Retina (tissue), 1 donor: Measurements from ENCODE around the gene USB1.
"Not testable (repeated sequence)": the region's sequence is repeated elsewhere in the genome, so short reads cannot be mapped to it uniquely, and the experiment has no call there.

ENCODE experiments used
- DNase-seq: peaks from one replicate; pipeline ENCODE4 v3.0.0-alpha.2; 2016

Gene USB1

DNA sequence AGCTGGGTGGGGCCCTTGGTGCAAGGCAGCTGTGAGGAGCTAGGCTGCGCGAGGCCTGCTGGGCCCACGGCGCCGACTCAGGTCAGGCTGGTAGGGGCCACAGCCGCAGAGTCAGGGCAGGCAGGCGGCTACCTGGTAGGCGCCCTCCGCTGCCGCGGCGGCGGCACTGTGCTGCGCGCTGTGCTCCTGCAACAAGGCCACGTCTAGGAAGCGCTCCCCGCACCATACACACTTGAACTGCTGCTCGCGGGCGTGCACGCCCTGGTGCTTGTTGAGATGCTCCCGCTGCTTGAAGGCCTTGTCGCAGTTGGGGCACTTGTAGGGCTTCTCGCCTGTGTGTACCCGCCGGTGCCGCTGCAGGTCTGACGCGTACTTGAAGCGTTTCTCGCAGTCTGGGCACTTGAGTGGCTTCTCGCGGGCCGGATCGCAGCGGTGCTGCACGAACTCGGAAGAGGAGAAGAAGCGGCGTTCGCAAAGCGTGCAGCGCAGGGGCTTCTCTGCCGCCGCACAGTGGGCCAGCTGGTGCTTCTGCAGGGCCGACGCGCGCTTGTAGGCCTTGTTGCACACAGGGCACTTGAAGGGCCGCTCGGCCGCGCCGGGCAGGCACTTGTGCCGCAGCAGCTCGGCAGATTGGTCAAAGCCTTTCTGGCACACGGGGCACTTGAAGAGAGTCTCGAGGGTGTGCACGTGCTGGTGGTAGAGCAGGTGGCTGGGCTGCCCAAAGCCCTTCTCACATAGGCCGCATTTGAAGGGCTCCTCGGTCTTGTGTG lies 4.6 kb upstream of the USB1 start:
- DNase-seq, result no peak

GRCh38 chr16:57997176-57997527 lies 4.1 kb upstream of the USB1 start:
- DNase-seq, result no peak

DNA sequence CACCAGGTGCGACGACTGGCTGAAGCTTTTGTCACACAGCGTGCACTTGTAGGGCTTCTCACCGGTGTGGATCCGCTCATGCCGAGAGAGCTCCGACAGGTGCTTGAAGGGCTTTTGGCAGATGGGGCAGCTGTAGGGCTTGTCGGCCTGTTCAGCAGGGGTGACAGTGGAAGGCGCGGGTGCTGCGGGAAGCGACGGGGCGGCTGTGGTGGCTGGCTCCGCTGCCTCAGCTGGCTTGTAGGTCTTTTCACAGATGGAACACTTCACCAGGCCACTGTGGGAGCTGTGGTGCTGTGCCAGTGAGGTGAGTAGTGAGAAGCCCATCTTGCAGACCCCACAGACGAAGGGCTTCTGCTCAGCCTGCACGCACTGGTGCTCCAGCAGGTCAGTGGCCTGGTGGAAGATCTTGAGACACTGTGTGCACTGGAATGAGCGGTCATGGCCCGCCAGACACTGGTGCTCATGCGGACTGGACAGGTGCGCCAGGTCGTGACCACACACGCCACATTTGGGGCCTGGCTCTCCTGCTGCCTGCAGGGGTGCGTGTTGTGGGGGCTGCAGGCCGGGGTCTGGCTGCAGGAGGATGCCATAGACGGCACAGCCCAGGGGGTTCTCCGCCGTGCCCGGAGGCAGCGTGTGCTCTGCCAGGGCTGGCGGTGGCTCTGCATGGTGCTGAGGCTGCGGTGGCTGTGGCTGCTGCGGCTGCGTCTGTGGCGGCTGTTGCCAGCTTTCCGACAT lies 3.5 kb upstream of the USB1 start:
- DNase-seq, result no peak

DNA sequence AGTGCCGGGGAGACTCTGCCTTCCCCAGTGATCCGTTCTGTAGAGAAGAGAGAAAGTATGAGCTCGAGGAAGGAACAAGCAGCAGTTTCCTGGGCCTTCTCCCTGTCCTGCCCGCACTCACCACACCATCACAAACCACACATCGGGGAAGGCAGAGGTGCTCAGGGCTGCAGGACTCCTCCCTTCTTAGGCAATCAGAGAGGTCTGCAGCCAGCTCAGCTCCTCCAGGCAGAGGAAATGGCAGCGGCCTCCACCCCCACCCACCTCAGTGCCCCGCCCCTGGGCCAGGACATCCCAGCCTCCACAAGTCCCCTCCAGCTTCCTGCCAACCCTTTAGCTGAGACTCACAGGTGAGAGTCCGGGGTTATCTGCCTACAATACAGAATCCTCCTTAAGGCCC lies 2.7 kb upstream of the USB1 start:
- DNase-seq, result no peak

DNA sequence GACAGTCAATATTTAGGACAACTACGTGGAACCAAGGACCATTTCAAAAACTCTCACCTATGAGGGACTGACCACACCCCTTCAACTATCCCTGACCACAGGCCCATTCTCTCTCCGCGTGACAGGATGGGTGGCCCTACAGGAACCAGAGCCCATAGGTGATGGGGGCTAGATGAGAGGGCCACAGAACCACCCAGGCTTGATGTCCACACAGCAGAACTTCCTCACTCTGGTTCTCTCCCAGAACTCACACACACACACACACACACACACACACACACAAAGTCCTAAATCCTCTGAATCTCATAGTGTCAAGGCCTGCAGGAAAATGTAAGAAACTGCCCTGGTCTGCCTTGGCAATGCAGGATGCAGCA lies 2.2 kb upstream of the USB1 start:
- DNase-seq, result no peak

DNA sequence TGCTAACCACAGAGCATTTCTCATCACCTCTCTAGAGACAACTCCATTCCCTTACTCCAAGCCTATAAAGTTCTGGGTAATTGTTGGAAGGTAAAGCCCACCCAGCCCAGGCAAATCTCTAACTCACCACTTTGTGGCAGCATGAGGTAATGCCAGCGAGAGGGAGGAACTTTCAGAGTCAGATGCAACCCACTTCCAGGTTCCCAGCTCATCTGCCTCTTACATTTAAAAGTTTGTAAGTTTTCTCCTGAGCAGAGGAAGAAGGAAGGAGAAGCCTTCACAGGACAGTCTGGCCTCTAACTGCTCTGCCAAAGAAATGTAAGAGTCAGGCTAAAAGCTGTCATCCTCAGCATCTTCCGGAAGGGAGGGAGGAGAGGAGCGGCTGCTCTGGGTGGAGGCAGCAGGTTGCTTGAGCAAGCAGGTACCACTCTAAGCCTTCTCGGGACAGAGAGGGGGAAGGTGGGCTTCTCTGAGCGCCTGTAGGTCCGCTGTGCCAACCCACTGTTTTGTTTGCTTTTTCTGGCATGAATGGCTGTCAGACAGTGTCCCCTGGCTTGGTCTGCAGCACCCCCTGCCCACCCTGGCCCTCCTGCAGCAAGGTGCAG lies 1.7 kb upstream of the USB1 start:
- peak; percentile 26 for DNase-seq

GRCh38 chr16:57999971-58000705 lies 1.1 kb upstream of the USB1 start, which contains the start of gene ZNF319:
Gene ZNF319 (minus strand): TSS chr16:58000672. CDS start chr16:57998265, 2,407 bp downstream.
- peak; percentile 66 for DNase-seq

GRCh38 chr16:58001781-58002415 lies 691 bp downstream of the USB1 start:
- no peak for DNase-seq

DNA sequence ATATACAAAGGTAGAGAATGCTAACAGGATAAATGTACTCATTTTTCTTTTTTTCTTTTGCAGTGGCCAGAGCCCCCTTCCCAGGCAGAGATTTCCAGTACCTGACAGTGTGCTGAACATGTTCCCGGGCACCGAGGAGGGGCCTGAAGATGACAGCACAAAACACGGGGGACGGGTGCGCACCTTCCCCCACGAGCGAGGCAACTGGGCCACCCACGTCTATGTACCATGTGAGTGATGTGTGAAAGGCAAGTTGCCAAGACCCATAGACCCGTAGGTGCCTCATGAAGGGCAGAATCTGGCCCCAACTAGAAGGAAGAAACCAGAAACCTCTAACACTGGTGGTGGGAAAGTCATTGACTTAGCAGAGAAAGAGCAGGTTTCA lies 1.2 kb downstream of the USB1 start:
- no peak for DNase-seq

GRCh38 chr16:58002936-58003335 lies 1.7 kb downstream of the USB1 start:
- no peak for DNase-seq

DNA sequence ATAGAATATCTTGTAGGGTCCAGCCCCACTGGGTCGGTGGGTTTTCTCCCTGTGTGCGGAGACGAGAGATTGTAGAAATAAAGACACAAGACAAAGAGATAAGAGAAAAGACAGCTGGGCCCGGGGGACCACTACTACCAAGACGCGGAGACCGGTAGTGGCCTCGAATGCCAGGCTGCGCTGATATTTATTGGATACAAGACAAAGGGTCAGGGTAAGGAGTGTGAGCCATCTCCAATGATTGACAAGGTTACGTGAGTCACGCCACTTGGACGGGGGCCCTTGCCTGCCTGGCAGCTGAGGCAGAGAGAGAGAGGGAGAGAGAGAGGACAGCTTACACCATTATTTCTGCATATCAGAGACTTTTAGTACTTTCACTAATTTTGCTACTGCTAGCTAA lies 3.5 kb downstream of the USB1 start:
- DNase-seq, result not testable (repeated sequence)

GRCh38 chr16:58009856-58010416 lies 8.7 kb downstream of the USB1 start:
- no peak for DNase-seq

DNA sequence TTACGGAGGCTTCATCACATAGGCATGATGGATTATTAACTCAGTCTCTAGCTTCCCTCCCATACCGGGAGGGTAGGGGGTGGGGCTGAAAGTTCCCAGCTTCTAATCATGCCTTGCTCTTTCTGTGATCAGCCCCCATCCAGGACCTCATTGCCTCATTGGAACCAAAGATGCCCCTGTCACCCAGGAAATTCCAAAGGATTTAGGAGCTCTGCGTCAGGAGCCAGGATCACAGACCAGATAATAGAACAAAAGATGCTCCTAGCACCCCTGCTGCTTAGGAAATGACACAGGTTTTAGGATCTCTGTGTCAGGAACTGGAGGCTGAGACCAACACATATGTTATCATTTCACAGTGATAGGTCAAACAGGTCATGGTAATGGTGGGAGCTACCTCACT lies 9.7 kb downstream of the USB1 start:
- DNase-seq, result no peak

GRCh38 chr16:58011652-58012051 lies 10.4 kb downstream of the USB1 start:
- DNase-seq, result no peak

DNA sequence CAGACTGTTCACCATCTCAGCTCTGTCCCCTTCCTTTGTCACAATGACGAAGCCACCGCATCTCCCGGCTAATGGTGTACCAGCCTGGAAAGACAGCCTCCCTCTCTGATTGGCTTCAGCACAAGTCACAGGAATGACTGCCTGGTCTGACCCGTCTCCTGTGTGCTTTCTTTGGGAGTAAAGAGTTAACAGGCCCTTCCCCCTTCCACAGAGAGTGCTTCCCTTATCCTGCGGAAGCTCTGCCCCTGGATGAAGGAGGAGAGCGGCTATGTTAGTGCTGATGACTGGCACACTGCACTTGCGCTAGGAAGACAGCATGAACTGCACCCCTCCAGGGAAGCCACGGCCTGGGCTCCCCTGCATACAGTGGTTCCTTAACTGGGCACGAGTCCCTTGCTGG lies 11.3 kb downstream of the USB1 start:
- no peak for DNase-seq

GRCh38 chr16:58013201-58013956 lies 12.2 kb downstream of the USB1 start:
- no peak for DNase-seq

GRCh38 chr16:58016840-58017446 lies 15.7 kb downstream of the USB1 start:
- DNase-seq, result no peak

- DNase-seq, result no peak
Observed at GRCh38 chr16:58018803-58019202, 17.6 kb downstream of the USB1 start.

DNA sequence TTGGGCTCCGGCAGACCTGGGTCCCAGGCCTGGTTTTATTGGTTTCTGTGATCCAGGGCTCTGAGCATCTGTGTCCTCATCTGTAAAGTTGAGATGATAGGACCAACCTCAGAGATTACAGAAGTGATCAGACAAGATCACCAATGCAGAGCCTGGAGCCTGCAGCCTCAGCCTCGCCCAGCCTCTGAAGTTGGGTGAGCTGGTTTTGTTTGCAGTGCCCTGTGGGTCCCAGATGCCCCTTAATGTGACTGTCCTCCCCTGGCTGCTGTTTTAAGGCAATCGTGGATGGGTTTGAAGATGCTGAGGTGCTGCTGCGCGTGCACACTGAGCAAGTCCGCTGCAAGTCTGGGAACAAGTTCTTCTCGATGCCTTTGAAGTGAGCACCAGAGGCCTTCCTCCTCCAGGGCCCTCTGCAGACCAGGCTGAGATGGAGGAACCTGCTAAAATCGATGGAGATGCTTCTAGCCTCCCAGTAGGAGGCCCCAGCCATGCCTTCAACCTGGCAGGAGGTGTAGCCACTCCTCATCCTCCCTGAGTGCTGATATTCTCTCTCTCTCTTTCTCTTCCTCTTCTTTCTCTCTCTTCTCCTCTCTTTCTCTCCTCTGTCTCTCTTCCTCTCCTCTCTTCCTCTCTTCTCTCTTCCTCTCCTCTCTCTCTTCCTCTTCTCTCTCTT lies 18.8 kb downstream of the USB1 start:
- DNase-seq, result no peak

GRCh38 chr16:58020628-58021521 lies 19.7 kb downstream of the USB1 start:
- DNase-seq, result peak; percentile 88
